SK-N-SH treated with all-trans-retinoic acid at 6 μM for 48 hours (cell line): Measurements from ENCODE around the gene PCDH9.

ENCODE experiments used
- ATAC-seq: fragments of 200-7000 bp; cut with Tn5 transposase; 3 replicates; pipeline ENCODE4 v1.9.1; 2020; ENCODE audit warnings: mild to moderate bottlenecking, moderate library complexity
- CREB5 ChIP-seq: fragments of 250-450 bp; sonication (Bioruptor Pico); IDR thresholded peaks from 2 replicates; pipeline ENCODE4 v1.5.1; 2020; ENCODE audit warnings: low read depth, mild to moderate bottlenecking, moderate library complexity
- CSDC2 ChIP-seq: fragments of 250-450 bp; sonication (Bioruptor Pico); IDR thresholded peaks from 2 replicates; pipeline ENCODE4 v1.5.0; 2020; ENCODE audit warnings: mild to moderate bottlenecking, moderate library complexity
- CSRNP3 ChIP-seq: fragments of 250-450 bp; sonication (Bioruptor Pico); IDR thresholded peaks from 2 replicates; pipeline ENCODE4 v1.5.1; 2021; ENCODE audit warnings: mild to moderate bottlenecking, moderate library complexity
- ESRRG ChIP-seq: fragments of 250-450 bp; sonication (Bioruptor Pico); IDR thresholded peaks from 2 replicates; pipeline ENCODE4 v1.6.1; 2021; ENCODE audit warnings: mild to moderate bottlenecking
- GLIS3 ChIP-seq: fragments of 250-450 bp; sonication (Bioruptor Pico); IDR thresholded peaks from 2 replicates; pipeline ENCODE4 v1.5.0; 2020; ENCODE audit warnings: mild to moderate bottlenecking, moderate library complexity
- ISL1 ChIP-seq: fragments of 250-450 bp; sonication (Bioruptor Pico); IDR thresholded peaks from 2 replicates; pipeline ENCODE4 v2.1.2; 2022; ENCODE audit warnings: mild to moderate bottlenecking, moderate library complexity
- OSR1 ChIP-seq: fragments of 250-450 bp; sonication (Bioruptor Pico); IDR thresholded peaks from 2 replicates; pipeline ENCODE4 v1.8.0; 2022; ENCODE audit warnings: moderate library complexity, mild to moderate bottlenecking, inconsistent platforms
- PATZ1 ChIP-seq: fragments of 250-450 bp; sonication (Bioruptor Pico); IDR thresholded peaks from 2 replicates; pipeline ENCODE4 v1.8.0; 2020; ENCODE audit warnings: mild to moderate bottlenecking, moderate library complexity, borderline replicate concordance
- POU6F1 ChIP-seq: fragments of 250-450 bp; sonication (Bioruptor Pico); IDR thresholded peaks from 2 replicates; pipeline ENCODE4 v1.8.0; 2021; ENCODE audit warnings: low read depth, mild to moderate bottlenecking, moderate library complexity, borderline replicate concordance
- PPARA ChIP-seq: fragments of 250-450 bp; sonication (Bioruptor Pico); IDR thresholded peaks from 2 replicates; pipeline ENCODE4 v1.5.0; 2020; ENCODE audit warnings: mild to moderate bottlenecking, borderline replicate concordance
- RARB ChIP-seq: fragments of 250-450 bp; sonication (Bioruptor Pico); IDR thresholded peaks from 2 replicates; pipeline ENCODE4 v1.8.0; 2021; ENCODE audit warnings: mild to moderate bottlenecking, moderate library complexity
- SNAI2 ChIP-seq: fragments of 250-450 bp; sonication (Bioruptor Pico); IDR thresholded peaks from 2 replicates; pipeline ENCODE4 v1.5.0; 2020; ENCODE audit warnings: mild to moderate bottlenecking, moderate library complexity
- TCF4 ChIP-seq: fragments of 250-450 bp; sonication (Bioruptor Pico); IDR thresholded peaks from 2 replicates; pipeline ENCODE4 v1.8.0; 2021; ENCODE audit warnings: mild to moderate bottlenecking, moderate library complexity, borderline replicate concordance
- TOX ChIP-seq: fragments of 250-450 bp; sonication (Bioruptor Pico); IDR thresholded peaks from 2 replicates; pipeline ENCODE4 v1.8.0; 2021; ENCODE audit warnings: mild to moderate bottlenecking, moderate library complexity, borderline replicate concordance
- TSHZ2 ChIP-seq: fragments of 250-450 bp; sonication (Bioruptor Pico); IDR thresholded peaks from 2 replicates; pipeline ENCODE4 v1.5.0; 2020; ENCODE audit warnings: mild to moderate bottlenecking, moderate library complexity
- ZC3H10 ChIP-seq: fragments of 250-450 bp; sonication (Bioruptor Pico); IDR thresholded peaks from 2 replicates; pipeline ENCODE4 v1.5.1; 2021; ENCODE audit warnings: mild to moderate bottlenecking, moderate library complexity
- ZFP3 ChIP-seq: fragments of 250-450 bp; sonication (Bioruptor Pico); IDR thresholded peaks from 2 replicates; pipeline ENCODE4 v1.5.0; 2020; ENCODE audit warnings: mild to moderate bottlenecking, moderate library complexity
- ZNF565 ChIP-seq: fragments of 450-650 bp; formaldehyde crosslinking; conservative IDR thresholded peaks from 2 replicates; pipeline ENCODE4 v1.5.0; 2020; ENCODE audit warnings: low read depth, mild to moderate bottlenecking, moderate library complexity
- ZNF70 ChIP-seq: fragments of 450-650 bp; formaldehyde crosslinking; IDR thresholded peaks from 2 replicates; pipeline ENCODE4 v1.5.0; 2020; ENCODE audit warnings: mild to moderate bottlenecking, moderate library complexity
- ZNF8 ChIP-seq: fragments of 450-650 bp; formaldehyde crosslinking; IDR thresholded peaks from 2 replicates; pipeline ENCODE4 v1.5.0; 2020; ENCODE audit warnings: mild to moderate bottlenecking, moderate library complexity

Gene PCDH9

GRCh38 chr13:66612983-66613382, 617.2 kb downstream of the PCDH9 start (continued):
- TF ChIP-seq POU6F1 (CRISPR knock-in tag) (no peak), ZNF70 (CRISPR knock-in tag) (no peak), ZNF8 (CRISPR knock-in tag) (no peak), SNAI2 (CRISPR knock-in tag) (no peak), ZNF565 (CRISPR knock-in tag) (no peak), TCF4 (CRISPR knock-in tag) (no peak)

- no peak for ATAC-seq
- TF ChIP-seq ZNF565 (CRISPR knock-in tag) = no peak
Observed at GRCh38 chr13:66586489-66586888, 643.6 kb downstream of the PCDH9 start.

GRCh38 chr13:66585669-66586203, 644.4 kb downstream of the PCDH9 start:
- no peak for ATAC-seq
- TF ChIP-seq CSDC2 (CRISPR knock-in tag) = no peak
- no peak for TF ChIP-seq CSRNP3 (CRISPR knock-in tag)
- no peak for TF ChIP-seq PATZ1
- TF ChIP-seq ZC3H10 (CRISPR knock-in tag) = no peak
- TF ChIP-seq SNAI2 (CRISPR knock-in tag) = no peak
- TF ChIP-seq PPARA (CRISPR knock-in tag) = no peak
- no peak for TF ChIP-seq ISL1 (CRISPR knock-in tag)
- TF ChIP-seq POU6F1 (CRISPR knock-in tag) = no peak
- no peak for TF ChIP-seq ZFP3 (CRISPR knock-in tag)
- no peak for TF ChIP-seq TCF4 (CRISPR knock-in tag)
- no peak for TF ChIP-seq ESRRG (CRISPR knock-in tag)
- TF ChIP-seq CREB5 (CRISPR knock-in tag) = no peak
- no peak for TF ChIP-seq RARB (CRISPR knock-in tag)
- TF ChIP-seq TOX (CRISPR knock-in tag) = no peak
- TF ChIP-seq ZNF70 (CRISPR knock-in tag) = no peak
- no peak for TF ChIP-seq OSR1 (CRISPR knock-in tag)
- no peak for TF ChIP-seq TSHZ2 (CRISPR knock-in tag)
- no peak for TF ChIP-seq GLIS3 (CRISPR knock-in tag)
